HG02759 (cell line): ENCODE data around the gene HTRA1.

Source experiments
- ATAC-seq: cut with Tn5 transposase; IDR thresholded peaks from one replicate; pipeline ENCODE4 v1.9.1; 2021; ENCODE audit warnings: mild to moderate bottlenecking, moderate library complexity; ENCODE audit not compliant: unreplicated experiment

Gene HTRA1

GRCh38 chr10:122461367-122461728, at the start of gene HTRA1:
TSS of gene HTRA1 (plus strand) at chr10:122461553. CDS start at chr10:122461653, 100 bp downstream.
- ATAC-seq, result no peak

GRCh38 chr10:122413327-122413726, 48.0 kb upstream of the HTRA1 start:
- no peak for ATAC-seq

GRCh38 chr10:122417667-122418066, 43.7 kb upstream of the HTRA1 start:
- no peak for ATAC-seq

- ATAC-seq, result no peak
Observed at GRCh38 chr10:122419016-122419415, 42.3 kb upstream of the HTRA1 start.

- no peak for ATAC-seq
Observed at GRCh38 chr10:122419876-122420623, 41.3 kb upstream of the HTRA1 start.

- no peak for ATAC-seq
Observed at GRCh38 chr10:122420624-122421007, 40.7 kb upstream of the HTRA1 start.

- no peak for ATAC-seq
Observed at GRCh38 chr10:122421054-122421625, 40.2 kb upstream of the HTRA1 start.

- no peak for ATAC-seq
Observed at GRCh38 chr10:122421742-122422141, 39.6 kb upstream of the HTRA1 start.

- no peak for ATAC-seq
Observed at GRCh38 chr10:122422266-122422989, 38.9 kb upstream of the HTRA1 start.

GRCh38 chr10:122424059-122424458, 37.3 kb upstream of the HTRA1 start:
- ATAC-seq, result no peak

- no peak for ATAC-seq
Observed at GRCh38 chr10:122426829-122427228, 34.5 kb upstream of the HTRA1 start.

GRCh38 chr10:122427280-122427679, 34.1 kb upstream of the HTRA1 start:
- ATAC-seq, result no peak

- ATAC-seq, result no peak
Observed at GRCh38 chr10:122435212-122435827, 26.0 kb upstream of the HTRA1 start.

- ATAC-seq, result no peak
Observed at GRCh38 chr10:122441961-122442360, 19.4 kb upstream of the HTRA1 start.

- ATAC-seq, result no peak
Observed at GRCh38 chr10:122445469-122445868, 15.9 kb upstream of the HTRA1 start.

GRCh38 chr10:122445904-122446303, 15.4 kb upstream of the HTRA1 start:
- no peak for ATAC-seq

GRCh38 chr10:122446668-122447423, 14.5 kb upstream of the HTRA1 start:
- ATAC-seq, result no peak

- no peak for ATAC-seq
Observed at GRCh38 chr10:122448600-122448999, 12.8 kb upstream of the HTRA1 start.

- ATAC-seq, result no peak
Observed at GRCh38 chr10:122449153-122449552, 12.2 kb upstream of the HTRA1 start.

GRCh38 chr10:122450353-122450990, 10.9 kb upstream of the HTRA1 start:
- no peak for ATAC-seq
